Thymus (tissue), 11 donors: ENCODE data around the gene ZNF185. TPM values are rescaled to one million over a fixed set of nuclear protein-coding genes. Genes with fewer than 3 reads are reported as not detected.

Experiments used
- DNase-seq, 9 donors: peaks; one replicate each; pipeline ENCODE4 v3.0.0-alpha.2; 2013; ENCODE audit warnings: low spot score in 9 of 9, low read depth in 6 of 9, missing footprints in 1 of 9
- H3K27ac ChIP-seq, 2 donors: one replicate each; pipeline ENCODE4 v1.5.1; 2013; ENCODE audit warnings: control low read depth in 1 of 2, low read depth in 1 of 2, low read length in 1 of 2, mild to moderate bottlenecking in 1 of 2, moderate library complexity in 1 of 2
- H3K27me3 ChIP-seq, 2 donors: one replicate each; pipeline ENCODE4 v1.5.1; 2013; ENCODE audit warnings: low read length in 1 of 2; ENCODE audit not compliant: control insufficient read depth in 2 of 2, insufficient read depth in 1 of 2
- H3K36me3 ChIP-seq, 2 donors: one replicate each; pipeline ENCODE4 v1.5.1; 2013; ENCODE audit warnings: low read length in 1 of 2, mild to moderate bottlenecking in 1 of 2, moderate library complexity in 1 of 2; ENCODE audit not compliant: control insufficient read depth in 2 of 2, insufficient read depth in 2 of 2
- H3K4me1 ChIP-seq, 2 donors: one replicate each; pipeline ENCODE4 v1.5.1; 2013; ENCODE audit warnings: low read length in 2 of 2; ENCODE audit not compliant: control insufficient read depth in 2 of 2, insufficient read depth in 2 of 2
- H3K4me3 ChIP-seq, 2 donors: one replicate each; pipeline ENCODE4 v1.5.1; 2013; ENCODE audit warnings: low read length in 2 of 2, control low read depth in 1 of 2, mild to moderate bottlenecking in 1 of 2
- H3K9me3 ChIP-seq, 2 donors: one replicate each; pipeline ENCODE4 v1.5.1; 2013; ENCODE audit warnings: low read length in 1 of 2, mild to moderate bottlenecking in 1 of 2; ENCODE audit not compliant: control insufficient read depth in 2 of 2, insufficient read depth in 1 of 2
- WGBS: extraction: QIAGEN DNeasy Blood & Tissue Kit; methylation state at CpG from one replicate; pipeline ENCODE4 v1.1.7; 2013; 5-methylcytosine and 5-hydroxymethylcytosine counted together
- polyA plus RNA-seq: library from polyadenylated mRNA; stranded (reverse); fragments of 200-250 nt; gene quantifications from one replicate; pipeline ENCODE4 v1.2.3, GENCODE V29; 2013
- total RNA-seq: library from RNA; stranded (reverse); fragments of 120-200 nt; gene quantifications from one replicate; pipeline ENCODE4 v1.2.4, GENCODE V29; 2013
- donor health status: healthy.

Gene ZNF185
- total and polyA plus RNA-seq, 2 donors, result 1.5 to 5.9 TPM

- no peak for DNase-seq
- Histone ChIP-seq H3K4me3 (no peak overlapping the region), H3K9me3 (no peaks in the 10 kb centered on the region), H3K4me1 (no peaks in the 10 kb centered on the region), H3K27me3 (no peaks in the 10 kb centered on the region), H3K36me3 (no peaks in the 10 kb centered on the region), H3K27ac (no peak overlapping the region)
- 87% methylated on average over 4 of the region's 4 CpGs for WGBS
Observed at GRCh38 chrX:152912106-152912505, 14.2 kb downstream of the ZNF185 start.

- no peaks in the 10 kb centered on the region for H3K27me3 ChIP-seq
- WGBS, result 92% methylated on average over 7 of the region's 7 CpGs
- no peaks in the 10 kb centered on the region for H3K36me3 ChIP-seq
- H3K27ac ChIP-seq, result no peak overlapping the region
- DNase-seq, result no peak
- no peaks in the 10 kb centered on the region for H3K4me1 ChIP-seq
- no peaks in the 10 kb centered on the region for H3K9me3 ChIP-seq
- H3K4me3 ChIP-seq, result no peak overlapping the region
Observed at GRCh38 chrX:152912641-152913040, 14.8 kb downstream of the ZNF185 start.

DNA sequence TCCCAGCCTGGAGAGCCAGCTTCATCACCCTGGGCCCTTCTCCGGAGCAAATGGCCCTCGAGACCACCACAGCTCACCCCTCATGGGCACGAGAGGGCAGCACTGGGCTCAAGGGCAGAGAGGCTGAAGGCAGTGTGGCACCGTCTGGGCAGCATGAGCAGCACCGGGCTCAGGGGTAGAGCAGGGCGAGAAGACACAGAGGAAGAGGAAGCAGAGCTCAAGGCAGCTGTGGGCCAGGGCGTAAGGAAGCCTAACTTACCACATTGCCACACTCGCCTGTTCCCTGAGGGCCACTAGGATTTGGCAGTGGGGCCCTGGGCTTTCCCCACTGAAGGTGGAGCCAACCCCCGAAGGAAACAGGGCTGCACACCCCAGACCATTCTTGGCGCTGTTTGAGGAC lies 15.5 kb downstream of the ZNF185 start:
- DNase-seq, result no peak
- 38% methylated on average over 10 of the region's 10 CpGs for WGBS
- no peaks in the 10 kb centered on the region for H3K27me3 ChIP-seq
- H3K36me3 ChIP-seq, result no peaks in the 10 kb centered on the region
- H3K4me1 ChIP-seq, result no peaks in the 10 kb centered on the region
- H3K4me3 ChIP-seq, result no peak overlapping the region
- no peak overlapping the region for H3K27ac ChIP-seq
- H3K9me3 ChIP-seq, result no peaks in the 10 kb centered on the region

- WGBS, result 94% methylated on average over 6 of the region's 6 CpGs
Observed at GRCh38 chrX:152913910-152914309, 16.0 kb downstream of the ZNF185 start.

GRCh38 chrX:152915541-152916241 lies 17.8 kb downstream of the ZNF185 start:
- Histone ChIP-seq H3K27ac (no peak overlapping the region), H3K4me1 (no peaks in the 10 kb centered on the region), H3K27me3 (no peaks in the 10 kb centered on the region), H3K9me3 (no peaks in the 10 kb centered on the region), H3K4me3 (no peak overlapping the region), H3K36me3 (no peaks in the 10 kb centered on the region)
- WGBS, result 45% methylated on average over 13 of the region's 13 CpGs
- peak in 5 of 9 donors; percentile 10 to 48 (median 12) for DNase-seq

More at GRCh38 chrX:152913910-152914309, 16.0 kb downstream of the ZNF185 start:
- DNase-seq, result no peak
- Histone ChIP-seq H3K9me3 (no peaks in the 10 kb centered on the region), H3K27me3 (no peaks in the 10 kb centered on the region), H3K36me3 (no peaks in the 10 kb centered on the region), H3K4me3 (no peak overlapping the region), H3K4me1 (no peaks in the 10 kb centered on the region), H3K27ac (no peak overlapping the region)

- Histone ChIP-seq H3K9me3 (no peaks in the 10 kb centered on the region), H3K27me3 (no peaks in the 10 kb centered on the region), H3K27ac (no peak overlapping the region), H3K4me1 (no peaks in the 10 kb centered on the region), H3K36me3 (no peaks in the 10 kb centered on the region), H3K4me3 (no peak overlapping the region)
- WGBS, result 92% methylated on average over 21 of the region's 21 CpGs
- no peak for DNase-seq
Observed at GRCh38 chrX:152917656-152918579, 20.1 kb downstream of the ZNF185 start.

- Histone ChIP-seq H3K9me3 (no peaks in the 10 kb centered on the region), H3K4me1 (peaks cover 0 to 1% of the 10 kb centered on the region in 2 donors), H3K27ac (no peak overlapping the region), H3K4me3 (no peak overlapping the region), H3K27me3 (no peaks in the 10 kb centered on the region), H3K36me3 (no peaks in the 10 kb centered on the region)
- no peak for DNase-seq
- WGBS, result 51% methylated on average over 6 of the region's 7 CpGs
Observed at GRCh38 chrX:152918707-152919106, 20.8 kb downstream of the ZNF185 start.

DNA sequence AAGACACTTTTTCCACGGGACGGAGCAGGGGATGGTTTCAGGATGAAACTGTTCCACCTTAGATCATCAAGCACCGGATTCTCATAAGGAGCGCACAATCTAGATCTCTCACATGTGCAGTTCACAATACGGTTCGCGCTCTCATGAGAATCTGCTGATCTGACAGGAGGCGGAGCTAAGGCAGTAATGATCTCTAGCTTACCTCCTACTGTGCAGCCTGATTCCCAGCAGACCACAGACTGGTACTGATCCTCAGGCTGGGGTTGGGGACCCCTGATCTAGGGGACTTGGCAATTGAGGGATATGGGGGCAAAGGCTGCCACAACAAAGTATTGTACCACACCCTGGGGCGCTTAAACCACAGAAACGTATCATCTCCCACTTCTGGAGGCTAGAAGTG lies 25.7 kb downstream of the ZNF185 start:
- H3K4me3 ChIP-seq, result no peak overlapping the region
- no peak overlapping the region for H3K27ac ChIP-seq
- peaks cover 0 to 3% of the 10 kb centered on the region in 2 donors for H3K4me1 ChIP-seq
- H3K27me3 ChIP-seq, result peaks cover 0 to 2% of the 10 kb centered on the region in 2 donors
- no peak for DNase-seq
- H3K9me3 ChIP-seq, result no peaks in the 10 kb centered on the region
- 74% methylated on average over 10 of the region's 10 CpGs for WGBS
- no peaks in the 10 kb centered on the region for H3K36me3 ChIP-seq

- WGBS, result 95% methylated on average over 5 of the region's 5 CpGs
- Histone ChIP-seq H3K4me3 (no peak overlapping the region), H3K27me3 (peaks cover 0 to 2% of the 10 kb centered on the region in 2 donors), H3K27ac (no peak overlapping the region), H3K9me3 (no peaks in the 10 kb centered on the region), H3K36me3 (no peaks in the 10 kb centered on the region), H3K4me1 (peaks cover 0 to 3% of the 10 kb centered on the region in 2 donors)
- no peak for DNase-seq
Observed at GRCh38 chrX:152925835-152926234, 28.0 kb downstream of the ZNF185 start.
